NOMO-1 treated with DMSO at 0.1 percent for 48 hours (cell line): Measurements from ENCODE around the gene RANBP3.
"Not testable (repeated sequence)": the region's sequence is repeated elsewhere in the genome, so short reads cannot be mapped to it uniquely, and the experiment has no call there.

ENCODE experiments used
- DNase-seq: peaks from one replicate; lab custom pipeline; 2025; ENCODE audit not compliant: unreplicated experiment; lab: John Stamatoyannopoulos, UW

The RANBP3 gene

GRCh38 chr19:5966941-5967340 lies 11.0 kb downstream of the RANBP3 start:
- DNase-seq = no peak

- DNase-seq = no peak
Measured at GRCh38 chr19:5966215-5966614, 11.7 kb downstream of the RANBP3 start.

DNA sequence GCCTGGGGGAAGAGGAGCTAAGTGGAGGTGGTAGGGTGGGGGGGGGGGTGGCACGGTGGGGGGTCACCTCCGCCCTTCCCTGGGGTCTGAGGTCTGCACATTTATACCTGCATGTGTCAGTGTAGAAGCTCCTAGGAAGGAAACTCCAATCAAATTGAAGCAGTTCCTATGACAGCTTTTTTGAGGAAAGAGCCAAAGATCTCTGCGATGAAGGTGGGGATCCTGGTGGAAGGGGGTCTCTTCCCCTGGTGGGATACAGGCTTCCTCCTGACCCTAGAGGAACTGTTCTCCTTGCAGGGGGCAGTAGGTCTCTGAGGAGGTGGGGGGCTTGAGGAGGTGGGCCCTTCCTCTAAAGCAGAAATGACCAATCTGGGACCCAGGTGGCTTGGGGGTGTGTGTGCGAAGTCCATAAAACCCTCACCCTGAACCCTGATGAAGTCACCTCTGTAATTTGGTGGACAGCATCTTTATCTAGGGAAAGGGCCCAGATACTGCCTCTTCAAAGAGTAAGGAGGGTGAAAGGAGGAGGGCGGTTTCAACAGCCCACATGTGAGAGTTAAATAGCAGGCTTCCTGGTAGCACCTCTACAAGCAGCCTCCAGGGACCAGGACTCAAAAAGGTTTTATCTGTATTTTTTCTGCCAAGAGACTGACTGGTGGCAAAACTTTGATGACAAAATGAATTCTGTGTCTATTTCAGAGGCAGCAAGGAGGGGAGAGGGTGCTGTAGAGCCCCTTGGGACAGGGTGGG lies 12.9 kb downstream of the RANBP3 start:
- no peak for DNase-seq

DNA sequence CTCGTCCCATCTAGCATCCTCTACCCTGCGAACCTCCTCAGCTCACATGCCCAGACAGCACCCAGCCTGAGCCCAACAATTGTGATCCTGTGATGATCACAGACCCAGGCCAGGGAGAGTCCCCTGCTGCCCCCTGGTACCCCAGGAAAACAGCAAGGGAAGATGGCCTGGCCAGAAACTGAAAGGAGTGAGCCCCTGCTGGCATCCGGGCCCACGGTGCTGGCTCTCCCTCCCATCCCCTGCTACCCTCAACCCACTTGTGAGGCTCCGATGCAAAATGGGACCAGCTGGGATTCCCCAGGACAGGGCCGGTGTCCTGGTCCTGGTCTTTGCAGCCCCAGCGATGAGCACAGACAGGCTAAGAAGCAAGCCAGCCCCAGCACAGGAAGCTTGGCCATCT lies 14.1 kb downstream of the RANBP3 start:
- DNase-seq = no peak

DNA sequence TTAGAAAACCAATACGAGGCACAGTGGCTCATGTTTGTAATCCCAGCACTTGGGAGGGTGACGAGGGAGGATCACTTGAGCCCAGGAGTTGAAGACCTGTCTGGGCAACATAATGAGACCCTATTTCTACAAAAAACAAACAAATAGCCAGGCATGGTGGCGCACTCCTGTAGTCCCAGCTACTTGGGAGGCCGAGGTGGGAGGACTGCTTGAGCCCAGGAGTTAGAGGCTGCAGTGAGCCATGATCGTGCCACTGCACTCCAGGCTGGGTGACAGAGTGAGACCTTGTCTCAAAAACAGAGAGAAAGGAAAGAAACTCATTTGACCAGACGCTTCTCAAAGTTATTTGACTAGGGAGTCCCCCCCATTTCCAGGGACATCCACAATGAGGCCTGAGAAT lies 14.7 kb downstream of the RANBP3 start:
- not testable (repeated sequence) for DNase-seq

GRCh38 chr19:5961969-5962945 lies 15.7 kb downstream of the RANBP3 start:
- DNase-seq = peak; percentile 3

GRCh38 chr19:5961641-5961968 lies 16.3 kb downstream of the RANBP3 start:
- DNase-seq = not testable (repeated sequence)

DNA sequence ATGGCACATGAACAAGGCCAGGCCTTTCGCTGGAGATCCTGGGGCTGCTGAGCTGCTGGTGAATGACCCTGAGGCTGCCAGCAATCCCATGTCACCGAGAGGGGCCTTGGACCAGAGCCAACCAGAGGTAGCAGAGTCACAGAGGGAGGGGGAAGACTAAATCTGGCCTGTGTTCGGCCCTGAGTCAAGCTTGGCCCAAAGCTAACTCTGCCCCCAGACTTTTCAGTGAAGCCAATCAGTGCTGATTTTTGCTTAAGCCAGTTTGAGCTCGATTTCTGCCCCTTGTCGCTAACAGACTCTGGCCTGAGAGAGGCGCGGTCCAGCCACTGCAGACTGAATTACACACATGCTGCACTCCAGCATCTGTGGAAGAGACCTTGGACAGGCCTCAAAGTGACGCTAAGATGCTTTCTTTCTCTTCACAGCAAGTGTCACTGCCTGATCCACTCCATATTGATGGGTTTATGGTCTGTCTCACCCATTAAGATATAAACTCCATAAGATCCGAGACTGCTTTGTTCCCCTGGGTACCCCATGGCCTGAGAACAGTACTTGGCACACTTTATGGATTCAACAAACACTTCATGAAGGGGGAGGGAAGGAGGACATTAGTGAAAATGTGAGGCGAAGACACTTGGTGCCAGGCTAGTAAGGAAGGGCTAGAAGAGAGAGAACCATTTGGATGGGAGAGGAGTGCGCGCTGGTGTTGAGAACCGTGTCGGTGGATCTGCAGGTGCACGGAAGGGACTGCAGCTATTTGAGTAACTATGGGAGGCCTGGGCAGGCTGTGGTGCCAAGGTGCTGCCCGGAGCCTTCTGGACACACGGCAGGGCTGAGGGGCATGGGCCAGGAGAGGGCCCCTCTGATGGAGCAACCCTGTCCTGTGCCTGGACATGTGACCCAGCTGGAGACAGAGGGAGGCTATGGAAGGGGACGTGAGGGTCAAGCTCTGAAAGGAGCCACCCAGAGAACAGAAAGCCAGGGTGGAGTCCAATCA lies 17.6 kb downstream of the RANBP3 start:
- DNase-seq = no peak

- DNase-seq = no peak
Measured at GRCh38 chr19:5959260-5960004, 18.5 kb downstream of the RANBP3 start.

- DNase-seq = no peak
Measured at GRCh38 chr19:5958851-5959122, 19.2 kb downstream of the RANBP3 start.

DNA sequence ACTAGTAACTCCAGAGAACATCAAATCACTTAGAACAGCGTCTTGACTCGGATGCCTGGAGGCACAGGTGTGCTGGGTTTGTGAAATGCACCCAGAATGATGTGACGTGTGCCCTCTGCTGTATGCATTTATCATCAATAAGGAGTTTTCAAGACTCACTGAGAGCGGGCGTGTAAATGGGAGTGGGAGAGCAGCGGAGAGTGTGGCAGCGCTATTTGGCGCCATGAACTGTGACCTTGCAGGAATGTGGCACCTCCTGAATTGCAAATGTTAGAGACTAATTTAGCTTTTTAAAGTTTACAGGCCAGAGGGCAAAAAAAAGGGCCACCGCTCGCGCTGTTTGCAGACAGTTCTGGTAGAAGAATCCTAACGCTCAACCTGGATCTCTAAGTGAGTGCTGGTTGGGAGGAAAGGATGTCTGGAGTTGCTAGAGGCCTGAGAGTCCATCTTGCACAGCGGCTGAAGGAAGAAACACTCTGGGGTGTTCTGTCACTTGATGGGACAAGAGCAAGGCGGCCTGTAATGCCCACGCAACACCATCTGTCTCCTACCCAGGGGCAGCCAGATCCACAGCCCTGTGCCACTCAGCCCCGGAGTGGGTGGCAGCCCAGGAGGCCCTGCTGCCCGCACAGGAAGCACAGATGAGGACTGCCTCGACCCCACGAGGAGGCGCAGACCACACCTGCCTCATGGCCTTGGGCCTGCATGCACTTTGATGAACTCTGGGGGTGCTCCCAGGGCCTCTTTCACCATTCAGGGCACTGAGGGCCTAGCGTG lies 19.7 kb downstream of the RANBP3 start:
- DNase-seq = no peak

DNA sequence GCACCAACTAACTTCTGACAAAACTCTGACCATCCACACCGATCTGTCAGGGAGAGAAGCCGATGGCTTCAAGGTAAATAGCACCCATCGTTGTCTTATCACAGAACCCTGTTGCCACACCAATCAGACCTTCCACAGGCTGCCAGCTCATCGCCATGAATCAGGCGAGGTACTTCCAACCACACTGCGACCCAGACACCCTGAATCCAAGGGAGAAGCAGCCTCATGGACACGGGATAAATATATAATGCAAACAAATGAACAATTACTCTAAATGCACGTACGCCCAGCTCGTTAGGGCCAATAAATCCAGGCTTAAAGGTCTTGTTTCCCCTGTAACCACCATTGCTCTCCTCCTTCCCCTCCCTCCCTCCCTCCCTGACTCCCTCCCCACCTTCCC lies 20.8 kb downstream of the RANBP3 start:
- DNase-seq = no peak

DNA sequence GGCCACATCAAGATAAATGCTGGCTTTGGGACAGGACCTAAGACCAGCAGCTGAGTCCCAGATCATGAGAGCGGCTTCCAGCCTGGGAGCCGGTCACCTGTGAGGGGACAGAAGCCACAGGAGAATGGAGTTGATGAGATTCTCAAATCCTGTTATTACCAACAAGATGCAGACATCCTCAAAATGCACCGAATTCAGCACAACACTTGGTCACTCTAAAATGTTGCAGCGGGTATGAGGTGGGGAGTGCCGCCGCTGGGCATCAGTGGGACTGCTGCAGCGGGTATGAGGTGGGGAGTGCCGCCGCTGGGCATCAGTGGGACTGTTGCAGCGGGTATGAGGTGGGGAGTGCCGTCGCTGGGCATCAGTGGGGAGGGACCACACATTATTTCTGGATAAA lies 21.2 kb downstream of the RANBP3 start:
- no peak for DNase-seq

GRCh38 chr19:5956323-5956722 lies 21.6 kb downstream of the RANBP3 start:
- DNase-seq = no peak

- DNase-seq = no peak
Measured at GRCh38 chr19:5955636-5955935, 22.4 kb downstream of the RANBP3 start.

- no peak for DNase-seq
Measured at GRCh38 chr19:5954293-5954692, 23.6 kb downstream of the RANBP3 start.

GRCh38 chr19:5953680-5954213 lies 24.2 kb downstream of the RANBP3 start:
- no peak for DNase-seq

- no peak for DNase-seq
Measured at GRCh38 chr19:5953030-5953589, 24.8 kb downstream of the RANBP3 start.
